GM18868 (cell line): ENCODE data around the gene MSH3.
"Not testable (repeated sequence)": the region's sequence is repeated elsewhere in the genome, so short reads cannot be mapped to it uniquely, and the experiment has no call there.

Experiments used
- ATAC-seq: cut with Tn5 transposase; IDR thresholded peaks from one replicate; pipeline ENCODE4 v1.9.1; 2021; ENCODE audit warnings: mild to moderate bottlenecking, moderate library complexity; ENCODE audit not compliant: unreplicated experiment

Gene MSH3

DNA sequence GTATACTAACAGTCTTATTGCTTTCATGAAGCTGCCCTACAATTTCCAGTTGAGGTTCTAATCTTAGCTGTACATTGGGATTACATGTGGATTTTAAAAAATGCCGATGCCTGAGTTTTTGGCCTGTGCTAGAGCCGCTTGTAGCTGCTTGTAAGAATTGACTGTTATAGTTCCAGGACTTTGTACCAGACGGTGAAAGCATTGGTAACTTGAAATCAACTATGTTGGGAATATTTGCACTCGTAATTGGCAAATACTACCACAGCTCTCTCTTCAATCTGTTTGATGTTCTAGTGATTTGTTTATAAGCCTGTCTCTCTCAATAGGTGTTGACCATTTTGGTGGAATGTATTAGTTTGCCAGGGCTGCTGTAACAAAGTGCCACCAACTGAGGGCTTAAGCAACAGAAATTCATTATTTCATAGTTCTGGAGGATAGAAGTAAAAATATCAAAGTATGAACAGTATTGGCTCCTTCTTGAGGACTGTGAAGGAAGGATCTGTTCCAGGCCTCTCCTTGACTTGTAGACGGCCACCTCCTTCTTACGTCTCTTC lies 50.8 kb downstream of the MSH3 start:
- ATAC-seq, result no peak

DNA sequence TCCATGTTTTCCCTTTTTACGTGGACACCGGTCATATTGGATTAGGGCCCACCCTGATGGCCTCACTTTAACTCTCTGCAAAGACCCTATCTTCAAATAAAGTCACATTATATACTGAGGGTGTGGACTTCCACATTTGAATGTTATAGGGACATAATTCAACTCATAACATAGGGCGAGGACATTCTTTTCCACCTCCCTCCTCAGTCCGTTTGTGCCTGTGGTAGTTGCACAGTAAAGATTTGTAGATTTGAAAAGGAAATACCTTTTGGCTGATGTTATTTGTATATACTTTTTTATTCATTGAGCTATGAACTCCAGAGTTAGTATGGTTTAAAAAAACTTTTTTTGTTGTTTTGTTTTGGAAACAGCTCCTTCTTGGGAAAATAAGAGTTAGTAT lies 51.3 kb downstream of the MSH3 start:
- no peak for ATAC-seq

DNA sequence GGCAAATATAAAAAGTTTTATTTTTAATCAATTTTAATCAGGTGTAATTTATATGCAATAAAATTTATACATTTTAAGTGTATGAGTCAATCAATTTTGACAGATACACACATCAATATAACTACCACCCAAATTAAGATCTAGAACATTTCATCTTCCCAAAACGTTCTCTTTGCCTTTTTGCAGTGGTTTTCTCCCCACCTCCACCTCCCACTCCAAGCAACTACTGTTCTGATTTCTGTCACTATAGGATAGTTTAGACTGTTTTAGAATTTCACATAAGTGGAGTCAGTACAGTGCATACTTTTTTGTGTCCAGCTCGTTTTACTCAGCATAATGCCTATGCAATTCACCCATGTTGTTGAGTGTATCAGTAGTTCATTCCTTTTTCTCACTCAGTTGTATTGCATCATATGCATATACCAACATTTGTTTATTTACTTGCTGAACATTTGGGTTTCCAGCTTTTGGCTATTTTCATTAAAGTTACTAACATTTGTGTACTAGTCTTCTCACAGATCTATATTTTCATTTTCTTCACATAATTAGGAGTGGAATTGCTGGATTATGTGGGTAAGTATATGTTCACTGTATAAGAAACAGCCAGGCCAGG lies 52.5 kb downstream of the MSH3 start:
- no peak for ATAC-seq

DNA sequence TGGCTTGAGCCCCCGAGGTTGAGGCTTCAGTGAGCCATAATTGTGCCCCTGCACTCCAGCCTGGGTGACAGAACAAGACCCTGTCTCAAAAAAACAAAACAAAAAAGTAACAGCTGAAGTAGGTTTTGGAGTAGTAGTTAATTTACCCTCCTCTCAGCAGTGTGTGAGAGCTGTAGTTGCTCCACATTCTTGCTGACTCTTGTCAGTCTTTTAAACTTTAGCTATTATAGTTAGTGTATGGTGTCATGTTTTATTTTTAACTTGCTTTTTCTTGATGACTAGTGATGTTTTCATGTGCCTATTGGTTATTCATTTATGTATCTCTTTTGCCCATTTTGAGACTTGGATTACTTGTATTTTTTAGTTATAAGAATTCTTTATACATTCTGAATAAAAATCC lies 53.2 kb downstream of the MSH3 start:
- no peak for ATAC-seq

DNA sequence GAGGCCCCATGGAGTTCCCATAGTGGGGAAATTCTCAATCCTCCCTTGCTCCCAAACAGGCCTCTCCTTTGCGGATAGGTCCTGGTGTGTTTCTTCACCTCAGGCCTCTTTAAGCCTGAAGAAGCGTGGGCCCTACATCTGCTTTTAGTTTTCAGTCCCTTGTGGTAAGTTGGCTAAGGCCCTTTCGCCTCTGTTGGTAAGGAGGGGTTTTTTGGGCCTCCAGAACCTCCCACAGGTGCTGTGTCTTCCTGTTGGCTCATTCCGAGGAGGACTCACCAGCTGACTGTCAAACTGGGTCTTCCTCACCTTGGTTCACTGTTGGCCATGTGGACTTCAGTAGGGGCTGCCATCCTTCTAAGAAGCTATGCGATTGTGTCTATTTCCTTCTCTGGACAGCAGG lies 56.8 kb downstream of the MSH3 start:
- peak; percentile 45 for ATAC-seq

DNA sequence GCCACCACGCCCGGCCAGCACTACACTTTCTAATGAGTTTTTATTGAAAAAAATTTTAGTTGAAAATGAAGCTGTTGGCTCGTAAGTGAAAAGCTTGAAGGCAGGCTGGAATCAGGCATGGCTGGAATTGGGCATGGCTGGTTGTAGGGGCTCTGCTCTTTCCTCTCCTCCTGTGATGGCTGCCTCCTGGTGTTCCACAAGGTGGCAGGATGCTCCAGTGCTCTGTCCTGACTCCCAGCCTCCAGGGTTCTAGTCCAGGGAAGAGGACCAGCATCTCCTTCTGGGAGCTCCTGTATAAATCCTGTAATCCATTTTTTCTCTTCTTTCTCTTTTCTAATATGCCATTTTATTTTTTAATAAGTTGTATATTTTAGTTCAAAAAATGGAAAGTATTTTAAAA lies 57.5 kb downstream of the MSH3 start:
- no peak for ATAC-seq

DNA sequence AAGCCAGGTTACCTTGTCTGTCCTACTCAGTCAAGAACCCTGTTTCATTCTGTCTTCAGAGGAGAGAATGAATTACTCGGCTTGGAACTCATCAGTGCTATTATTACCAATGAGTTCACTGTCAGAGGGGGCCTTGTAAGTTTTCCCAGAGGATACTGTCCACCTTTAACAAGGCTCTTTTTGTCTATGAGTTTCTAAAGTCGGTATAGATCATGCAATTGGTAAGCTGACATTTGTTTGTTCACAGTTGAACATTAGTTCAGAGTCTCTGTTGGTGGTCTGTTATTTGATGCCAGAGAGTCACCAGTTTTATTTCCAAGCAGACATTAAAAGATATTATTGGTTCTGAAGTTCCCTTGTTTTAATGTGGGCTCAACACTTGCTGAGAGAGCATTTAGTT lies 58.5 kb downstream of the MSH3 start:
- no peak for ATAC-seq

DNA sequence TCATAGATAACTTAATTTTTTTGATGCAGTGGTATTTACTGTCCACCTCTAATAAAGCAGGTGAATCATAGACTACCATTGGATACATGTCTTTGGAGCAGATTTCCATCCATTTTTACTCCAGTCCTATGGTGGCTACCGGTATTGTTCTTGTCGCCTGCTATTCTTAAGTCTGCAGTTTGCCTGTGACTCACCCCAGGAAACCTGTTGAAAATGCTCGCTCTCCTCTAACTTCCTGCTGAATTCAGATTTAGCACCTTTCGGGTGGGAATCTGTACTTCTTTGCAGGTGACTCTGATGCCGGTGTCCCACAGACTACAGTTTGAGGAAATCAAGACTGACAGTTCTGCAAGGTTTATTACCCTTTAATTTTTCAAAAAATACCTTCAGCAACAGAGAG lies 59.2 kb downstream of the MSH3 start:
- no peak for ATAC-seq

DNA sequence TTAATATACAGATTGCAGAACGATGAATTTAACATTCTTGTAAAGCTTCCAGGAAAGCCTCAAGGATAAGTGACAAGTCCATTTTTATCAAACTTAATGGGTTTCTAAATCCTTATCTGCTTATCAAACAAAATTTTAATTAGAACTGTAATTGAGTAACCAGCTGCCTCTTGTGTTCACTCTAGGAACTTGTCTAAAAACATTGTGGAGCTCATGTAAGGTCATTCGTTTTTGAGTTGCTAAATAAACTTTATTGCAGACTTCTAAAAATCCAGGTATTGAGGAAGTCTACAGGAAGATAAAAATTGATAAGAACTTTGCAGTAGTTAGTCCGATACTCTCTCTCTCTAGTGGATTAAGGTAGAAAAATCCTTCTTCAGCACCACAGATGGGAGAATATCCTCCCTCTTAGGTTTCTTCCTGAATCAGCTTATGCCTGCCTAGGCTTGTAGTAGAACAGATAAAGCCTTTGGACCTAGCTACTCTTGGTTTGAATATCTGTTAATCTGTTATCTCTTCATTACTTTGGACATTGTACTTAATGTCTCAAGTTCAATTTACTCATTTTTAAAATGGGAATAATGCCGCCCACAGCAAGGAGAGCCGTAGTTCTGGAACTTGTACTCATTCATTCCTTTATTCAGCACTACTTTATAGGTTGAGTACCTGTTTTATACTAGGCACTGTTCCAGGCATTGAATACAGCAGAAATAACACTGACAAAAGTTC lies 60.3 kb downstream of the MSH3 start:
- no peak for ATAC-seq

DNA sequence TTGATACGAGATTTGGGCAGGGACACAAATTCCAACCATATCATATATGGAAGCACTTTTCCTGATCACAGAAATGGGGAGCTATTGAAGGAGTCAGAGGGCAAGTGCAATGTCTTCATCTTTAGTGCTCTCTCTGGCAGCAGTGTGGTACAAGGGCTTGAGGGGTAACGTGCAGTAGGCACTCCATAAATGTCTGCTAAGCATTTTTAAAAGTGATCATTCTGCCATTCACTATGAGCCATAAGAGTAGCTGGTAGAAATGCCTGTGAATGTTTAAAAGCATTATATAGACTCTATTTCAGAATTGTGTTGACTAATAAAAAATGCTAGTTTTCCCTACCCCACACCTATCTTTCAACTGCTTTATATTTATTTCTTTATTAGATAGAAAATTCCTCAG lies 61.4 kb downstream of the MSH3 start:
- no peak for ATAC-seq

DNA sequence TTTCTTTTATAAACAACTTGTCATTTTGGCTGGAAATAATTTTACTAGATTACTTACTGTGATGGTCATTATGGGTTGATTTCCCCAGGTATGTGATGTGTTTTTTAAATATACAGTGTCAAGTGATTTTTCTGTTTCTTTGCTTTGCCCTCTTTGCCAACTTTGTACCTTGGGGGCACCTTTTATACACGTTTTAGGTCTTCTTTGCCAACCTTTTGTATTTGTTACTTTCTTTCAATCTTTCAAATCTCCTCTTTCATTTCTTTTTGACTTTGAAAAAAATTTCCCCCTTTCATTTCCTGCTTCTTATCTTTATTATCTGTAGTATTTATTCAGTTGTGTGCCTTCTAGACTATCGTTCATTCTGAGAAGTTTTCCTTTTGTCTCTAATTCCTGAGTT lies 65.7 kb downstream of the MSH3 start:
- no peak for ATAC-seq

DNA sequence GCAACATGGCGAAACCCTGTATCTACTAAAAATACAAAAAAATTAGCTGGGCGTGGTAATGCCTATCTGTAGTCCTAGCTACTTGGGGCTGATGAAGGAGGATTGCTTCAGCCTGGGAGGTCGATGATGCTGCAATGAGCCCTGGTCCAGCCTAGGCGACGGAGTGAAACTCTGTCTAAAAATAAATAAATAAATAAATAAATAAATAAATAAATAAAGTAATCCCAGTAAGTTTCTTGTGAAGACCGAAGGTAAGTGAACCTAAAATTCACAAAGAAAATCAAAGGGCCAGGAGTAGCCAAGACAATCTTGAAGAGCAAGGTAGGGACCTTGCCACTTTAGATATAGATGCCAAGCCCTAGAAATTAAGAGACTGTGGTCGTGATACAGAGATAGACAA lies 68.5 kb downstream of the MSH3 start:
- no peak for ATAC-seq

DNA sequence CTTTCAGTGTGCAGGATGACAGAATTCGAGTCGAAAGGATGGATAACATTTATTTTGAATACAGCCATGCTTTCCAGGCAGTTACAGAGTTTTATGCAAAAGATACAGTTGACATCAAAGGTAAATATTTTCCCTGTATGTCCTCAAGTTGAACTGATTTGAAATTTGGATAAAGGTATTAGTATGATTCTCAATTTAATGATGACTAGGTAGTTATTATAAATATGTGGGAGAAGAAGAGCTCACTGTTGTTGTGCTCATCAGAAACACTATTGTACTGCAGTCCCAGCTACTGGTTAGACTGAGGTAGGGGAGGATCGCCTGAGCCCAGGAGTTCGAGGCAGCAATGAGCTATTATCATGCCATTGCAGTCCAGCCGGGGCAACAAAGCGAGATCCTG lies 71.0 kb downstream of the MSH3 start:
- no peak for ATAC-seq

DNA sequence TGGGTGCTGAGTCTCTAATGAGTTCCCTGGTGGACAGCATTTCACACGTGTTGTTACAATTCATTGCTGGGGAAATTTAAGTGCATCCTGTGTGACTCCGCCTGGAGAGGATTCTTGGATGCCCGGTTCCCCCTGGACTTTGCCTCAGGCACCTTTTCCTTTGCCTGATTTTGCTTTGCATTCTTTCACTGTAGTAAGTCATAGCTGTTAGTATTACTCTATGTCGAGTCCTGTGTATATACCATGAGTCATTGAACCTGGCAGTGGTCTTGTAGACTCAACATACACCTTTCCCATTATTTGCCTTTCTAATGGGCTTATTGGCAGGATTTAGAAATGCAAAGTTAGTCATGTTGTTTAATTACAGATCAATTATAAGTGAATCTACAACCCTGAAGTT lies 82.3 kb downstream of the MSH3 start:
- no peak for ATAC-seq

DNA sequence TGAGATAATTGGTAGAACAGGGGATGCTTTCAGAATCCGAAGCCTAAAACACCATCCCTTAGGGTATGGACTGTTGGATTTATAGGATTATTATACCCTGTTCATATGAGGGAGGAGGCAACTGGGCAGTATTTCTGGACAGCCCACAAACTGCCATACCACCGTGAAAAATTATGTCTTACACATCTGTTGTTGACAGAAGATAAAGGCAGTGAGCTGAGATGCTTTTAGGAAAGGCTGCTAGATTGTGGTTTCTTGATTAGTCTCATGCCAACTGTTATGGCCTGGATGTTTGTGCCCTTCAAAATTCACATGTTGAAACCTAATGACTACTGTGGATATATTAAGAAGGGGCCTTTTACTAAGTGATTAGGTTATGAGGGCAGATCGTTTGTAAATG lies 84.0 kb downstream of the MSH3 start:
- no peak for ATAC-seq

DNA sequence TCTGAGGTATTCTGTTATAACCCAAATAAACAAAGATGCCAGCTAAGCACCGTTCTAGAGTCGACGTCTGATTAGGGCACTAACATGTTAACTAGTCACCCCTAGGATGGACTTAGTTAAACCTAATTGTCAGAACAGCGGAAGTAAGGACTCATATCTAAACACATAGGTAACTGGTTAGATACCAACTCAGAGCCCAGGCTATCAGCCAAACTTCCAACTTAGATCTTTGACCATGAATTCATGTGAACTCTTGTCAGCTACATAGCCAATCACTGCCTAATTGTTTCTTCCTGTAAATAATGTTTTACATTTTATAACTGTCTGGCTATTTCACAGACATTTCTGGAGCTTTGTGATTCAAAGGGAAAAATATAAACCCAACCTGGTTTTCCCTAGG lies 84.6 kb downstream of the MSH3 start:
- no peak for ATAC-seq

DNA sequence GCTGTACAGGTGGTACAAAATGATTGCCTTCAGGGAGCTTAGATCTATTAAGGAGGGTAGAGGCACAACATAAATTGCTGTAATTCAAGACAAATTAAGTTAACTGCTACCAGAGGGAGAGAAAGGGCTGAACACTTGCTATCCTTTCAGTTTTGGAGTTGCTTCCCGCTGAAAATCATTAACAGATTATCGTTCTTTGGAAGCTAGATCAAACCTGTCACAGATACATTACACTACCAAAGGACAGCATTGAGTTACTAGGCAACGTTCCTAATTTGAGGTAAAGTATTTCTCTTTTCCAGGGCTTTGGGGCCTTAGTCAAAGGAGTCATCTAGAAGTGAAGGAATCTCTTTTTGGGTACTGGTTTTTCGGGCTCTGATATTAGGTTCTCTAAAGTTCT lies 85.0 kb downstream of the MSH3 start:
- no peak for ATAC-seq

DNA sequence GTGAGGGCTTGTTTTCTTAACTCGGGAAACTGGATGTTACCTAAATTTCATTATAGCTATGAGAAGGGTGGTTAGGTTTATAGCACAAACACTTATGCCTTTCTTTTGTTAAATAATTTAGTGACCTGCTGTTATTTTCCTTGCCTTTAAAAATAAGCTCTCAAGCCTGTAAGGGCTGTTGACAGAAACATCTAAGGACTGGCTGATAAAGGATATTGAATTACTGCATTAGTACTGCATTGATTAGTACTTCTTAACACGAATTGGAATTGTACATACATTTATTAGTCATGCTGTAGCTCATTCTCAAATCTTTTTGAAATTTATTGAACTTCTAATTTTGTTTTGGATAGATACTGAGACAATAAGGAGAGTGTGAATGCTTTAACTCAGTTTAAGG lies 85.4 kb downstream of the MSH3 start:
- no peak for ATAC-seq

DNA sequence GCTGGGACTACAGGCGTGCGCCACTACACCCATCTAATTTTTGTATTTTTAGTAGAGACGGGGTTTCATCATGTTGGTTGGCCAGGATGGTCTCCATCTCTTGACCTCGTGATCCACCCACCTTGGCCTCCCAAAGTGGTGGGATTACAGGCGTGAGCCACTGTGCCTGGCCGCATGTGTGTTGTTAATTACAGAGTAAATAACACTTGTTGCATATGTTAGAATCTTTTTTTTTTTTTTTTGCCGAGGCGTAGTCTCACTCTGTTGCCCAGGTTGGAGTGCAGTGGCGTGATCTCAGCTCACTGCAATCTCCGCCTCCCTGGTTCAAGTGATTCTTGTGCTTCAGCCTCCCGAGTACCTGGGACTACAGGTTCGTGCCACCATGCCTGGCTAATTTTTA lies 86.0 kb downstream of the MSH3 start:
- not testable (repeated sequence) for ATAC-seq

DNA sequence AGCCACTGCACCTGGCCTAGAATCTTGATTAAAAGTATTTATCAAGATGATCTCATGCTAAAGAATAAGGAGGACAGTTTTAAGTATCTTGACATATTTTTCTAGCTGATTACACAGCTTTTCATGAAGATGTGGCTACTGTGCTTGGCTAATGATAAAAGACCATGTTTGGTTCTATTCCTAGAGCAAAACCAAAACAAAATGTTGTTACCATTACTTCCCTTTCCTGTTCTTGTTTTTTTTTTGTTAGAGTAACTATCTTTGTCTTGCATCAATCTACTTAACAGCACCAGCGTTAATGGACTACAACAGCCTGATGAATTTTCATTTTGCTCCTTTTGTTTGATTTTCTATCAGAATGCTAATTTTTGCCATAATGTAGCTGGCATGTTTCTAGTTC lies 86.5 kb downstream of the MSH3 start:
- ATAC-seq, result no peak

DNA sequence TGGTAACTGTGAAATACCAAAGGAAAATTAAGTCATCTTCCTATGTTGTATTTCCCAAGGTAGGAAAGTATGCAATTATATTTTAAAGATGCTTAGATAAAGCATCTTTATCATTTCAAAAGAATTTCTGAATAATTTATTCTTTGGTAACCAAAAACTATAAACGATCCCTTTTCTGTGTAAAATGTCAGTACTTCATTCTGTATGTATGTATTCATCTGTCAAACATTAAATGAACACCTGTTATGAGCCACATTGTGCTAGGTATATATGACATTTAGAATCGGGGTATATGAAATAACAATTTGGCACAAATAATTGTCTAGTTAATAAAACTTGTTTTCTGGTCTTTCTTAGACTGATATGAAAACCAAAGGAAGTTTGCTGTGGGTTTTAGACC lies 89.7 kb downstream of the MSH3 start:
- ATAC-seq, result no peak

DNA sequence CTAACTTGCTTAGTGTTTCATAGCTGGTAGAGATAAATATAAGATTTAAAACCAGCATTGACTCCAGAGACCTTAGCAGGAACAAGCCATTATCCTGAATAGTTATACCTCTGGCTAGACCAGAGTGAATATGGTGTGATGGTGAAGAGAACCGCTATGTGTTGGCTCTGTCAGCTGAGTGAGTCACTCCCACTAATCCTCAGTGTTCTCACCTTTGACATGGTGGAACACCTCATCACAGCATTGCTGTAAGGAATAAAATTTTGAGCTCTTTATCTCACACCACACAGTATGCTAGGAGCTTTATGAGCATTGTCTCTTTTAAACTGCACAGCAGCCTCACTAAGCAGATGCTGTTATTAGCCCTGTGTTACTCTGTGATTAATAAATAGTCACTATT lies 91.0 kb downstream of the MSH3 start:
- ATAC-seq, result no peak

DNA sequence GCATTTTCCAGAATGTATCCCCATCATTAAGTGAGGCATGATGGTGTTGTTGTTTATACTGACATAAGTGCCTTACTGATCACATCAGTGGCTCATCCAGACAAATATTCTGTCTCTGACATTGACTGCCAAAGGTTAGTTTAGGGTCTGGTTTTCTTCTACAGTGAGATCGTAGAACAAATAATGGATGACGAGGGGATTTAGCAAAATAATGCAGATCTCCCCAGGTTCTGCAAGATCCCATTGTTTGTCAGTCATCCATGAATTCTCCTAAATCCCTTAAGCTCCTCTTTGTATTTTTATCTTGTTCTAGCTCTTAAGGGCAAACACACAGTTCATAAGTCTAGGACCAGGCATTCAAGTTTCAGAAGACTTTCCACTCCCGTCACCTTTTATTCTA lies 93.5 kb downstream of the MSH3 start:
- no peak for ATAC-seq
